CD14-positive monocyte (primary cell): ENCODE results near the gene ZFP91. TPM values are rescaled to one million over a fixed set of nuclear protein-coding genes. Genes with fewer than 3 reads are reported as not detected.

ENCODE experiments used
- DNase-seq, 3 donors: peaks; one replicate each; pipeline ENCODE4 v3.0.0-alpha.2; 2011 to 2022
- H2AFZ ChIP-seq: 2 replicates; pipeline ENCODE4 v1.6.0; 2012; ENCODE audit warnings: mild to moderate bottlenecking, low read depth, low read length, inconsistent platforms; ENCODE audit not compliant: insufficient read depth, poor library complexity, severe bottlenecking
- H3K27ac ChIP-seq, 2 donors: 1 replicate in 1 of 2; 2 replicates in 1 of 2; pipeline ENCODE4 v1.5.1; 2012 to 2013; ENCODE audit warnings: low read length in 2 of 2, control low read depth in 1 of 2, inconsistent platforms in 1 of 2, low read depth in 1 of 2, mild to moderate bottlenecking in 1 of 2
- H3K27me3 ChIP-seq, 2 donors: one replicate each; pipeline versions ENCODE4 v1.6.0 to v1.6.1; 2011 to 2013; ENCODE audit warnings: low read length in 2 of 2; ENCODE audit not compliant: control insufficient read depth in 2 of 2, insufficient read depth in 2 of 2
- H3K36me3 ChIP-seq, 2 donors: replicated peaks in 1 of 2; 1 replicate in 1 of 2; 2 replicates in 1 of 2; pipeline versions ENCODE4 v1.5.1 to v1.6.1; 2012 to 2013; ENCODE audit warnings: low read length in 2 of 2, control low read depth in 1 of 2, inconsistent platforms in 1 of 2, mild to moderate bottlenecking in 1 of 2; ENCODE audit not compliant: insufficient read depth in 2 of 2, control insufficient read depth in 1 of 2
- H3K4me1 ChIP-seq, 2 donors: 1 replicate in 1 of 2; 2 replicates in 1 of 2; pipeline versions ENCODE4 v1.5.1 to v1.6.1; 2012 to 2013; ENCODE audit warnings: low read length in 2 of 2, control low read depth in 1 of 2, inconsistent platforms in 1 of 2, mild to moderate bottlenecking in 1 of 2, moderate library complexity in 1 of 2; ENCODE audit not compliant: insufficient read depth in 2 of 2, control insufficient read depth in 1 of 2
- H3K4me2 ChIP-seq: replicated peaks from 2 replicates; pipeline ENCODE3; 2012; ENCODE audit warnings: low read length, moderate library complexity, mild to moderate bottlenecking; ENCODE audit not compliant: poor library complexity, severe bottlenecking; ENCODE audit errors: extremely low read depth
- H3K4me3 ChIP-seq, 3 experiments: fragments of 200-600 bp in 1 of 3; sonication (generic) in 1 of 3; replicated peaks in 1 of 3; 1 replicate in 2 of 3; 2 replicates in 1 of 3; pipeline ENCODE4 v1.5.1; 2011 to 2013; ENCODE audit warnings: low read length in 3 of 3, mild to moderate bottlenecking in 3 of 3, control low read depth in 2 of 3, low read depth in 2 of 3, inconsistent platforms in 1 of 3, moderate library complexity in 1 of 3
- H3K79me2 ChIP-seq: 2 replicates; pipeline ENCODE4 v1.6.0; 2012; ENCODE audit warnings: mild to moderate bottlenecking, control low read depth, inconsistent platforms, low read length, moderate library complexity; ENCODE audit not compliant: insufficient read depth
- H3K9ac ChIP-seq: 2 replicates; pipeline ENCODE4 v1.6.0; 2017; ENCODE audit warnings: low read length, mild to moderate bottlenecking; ENCODE audit not compliant: insufficient read depth, poor library complexity, severe bottlenecking
- H3K9me3 ChIP-seq, 2 donors: replicated peaks in 1 of 2; 1 replicate in 1 of 2; 2 replicates in 1 of 2; pipeline versions ENCODE4 v1.5.1 to v1.6.1; 2012 to 2013; ENCODE audit warnings: low read length in 2 of 2, control low read depth in 1 of 2; ENCODE audit not compliant: control insufficient read depth in 1 of 2, insufficient read depth in 1 of 2
- H4K20me1 ChIP-seq: 2 replicates; pipeline ENCODE4 v1.6.0; 2012; ENCODE audit warnings: mild to moderate bottlenecking, low read length, control low read depth, moderate library complexity; ENCODE audit not compliant: insufficient read depth
- H3K27ac Mint-ChIP-seq, 7 donors: one replicate each; pipeline ENCODE4 v1.8.0; 2020; ENCODE audit warnings: mild to moderate bottlenecking in 7 of 7, mixed read lengths in 7 of 7, moderate library complexity in 6 of 7, inconsistent platforms in 2 of 7
- H3K27me3 Mint-ChIP-seq, 3 donors: one replicate each; pipeline ENCODE4 v1.8.0; 2021 to 2022; ENCODE audit warnings: low read depth in 3 of 3, mild to moderate bottlenecking in 3 of 3, mixed read lengths in 3 of 3, moderate library complexity in 3 of 3, inconsistent platforms in 1 of 3
- H3K36me3 Mint-ChIP-seq, 2 donors: one replicate each; pipeline ENCODE4 v1.8.0; 2020; ENCODE audit warnings: mixed read lengths in 2 of 2, inconsistent platforms in 1 of 2, mild to moderate bottlenecking in 1 of 2
- H3K4me1 Mint-ChIP-seq: one replicate; pipeline ENCODE4 v1.8.0; 2020; ENCODE audit warnings: mild to moderate bottlenecking, mixed read lengths
- H3K4me3 Mint-ChIP-seq, 2 donors: one replicate each; pipeline ENCODE4 v1.8.0; 2020; ENCODE audit warnings: mild to moderate bottlenecking in 2 of 2, mixed read lengths in 2 of 2, moderate library complexity in 1 of 2
- H3K9me3 Mint-ChIP-seq, 7 donors: one replicate each; pipeline ENCODE4 v1.8.0; 2020 to 2022; ENCODE audit warnings: mixed read lengths in 7 of 7, mild to moderate bottlenecking in 6 of 7, moderate library complexity in 6 of 7, inconsistent platforms in 2 of 7
- WGBS: methylation state at CpG from one replicate; pipeline ENCODE4 v1.1.5; 2013; ENCODE audit warnings: missing lambda C conversion rate; ENCODE audit not compliant: insufficient coverage; 5-methylcytosine and 5-hydroxymethylcytosine counted together
- intact Hi-C, 2 donors: fragments of 100-400 bp; cut with micrococcal nuclease; formaldehyde crosslinking; loops; one replicate each; pipeline versions ENCODE4 v1.15.0 to v1.15.1; 2023
- polyA plus RNA-seq, 3 donors: library from polyadenylated mRNA; depleted of rRNA in 1 of 3; unstranded in 2 of 3; stranded (reverse) in 1 of 3; fragments of 300-500 nt in 2 of 3; fragments of >200 nt in 1 of 3; fragmentation: Illumina TruSeq in 2 of 3; gene quantifications; 1 replicate in 2 of 3; 2 replicates in 1 of 3; pipeline ENCODE4 v1.2.3, GENCODE V29; 2012 to 2021
- TF ChIP-seq, protein P1 (sequence below): fragments of 200-600 bp; IDR thresholded peaks from one replicate; pipeline ENCODE4 v1.8.0; 2022; ENCODE audit warnings: antibody characterized with exemption, mild to moderate bottlenecking

ZFP91 gene
- polyA plus RNA-seq, 3 donors = 8.0 to 15.8 (median 8.3) TPM

GRCh38 chr11:58647141-58647699 lies 68.4 kb downstream of the ZFP91 start:
- WGBS = 75% methylated on average over 1 of the region's 2 CpGs
- no peaks in the 10 kb centered on the region for H3K79me2 ChIP-seq
- no peak for DNase-seq
- Mint-ChIP-seq H3K4me1 (no peaks in the 10 kb centered on the region), H3K9me3 (peaks cover 0 to 22% (median 13%) of the 10 kb centered on the region in 7 donors), H3K27ac (no peak overlapping the region), H3K36me3 (no peaks in the 10 kb centered on the region), H3K27me3 (peaks cover 0 to 4% (median 0%) of the 10 kb centered on the region in 3 donors), H3K4me3 (no peak overlapping the region)
- H3K4me1 ChIP-seq = no peaks in the 10 kb centered on the region
- H3K4me2 ChIP-seq = no peak overlapping the region
- no peak overlapping the region for H3K27ac ChIP-seq
- TF ChIP-seq, protein P1, sequence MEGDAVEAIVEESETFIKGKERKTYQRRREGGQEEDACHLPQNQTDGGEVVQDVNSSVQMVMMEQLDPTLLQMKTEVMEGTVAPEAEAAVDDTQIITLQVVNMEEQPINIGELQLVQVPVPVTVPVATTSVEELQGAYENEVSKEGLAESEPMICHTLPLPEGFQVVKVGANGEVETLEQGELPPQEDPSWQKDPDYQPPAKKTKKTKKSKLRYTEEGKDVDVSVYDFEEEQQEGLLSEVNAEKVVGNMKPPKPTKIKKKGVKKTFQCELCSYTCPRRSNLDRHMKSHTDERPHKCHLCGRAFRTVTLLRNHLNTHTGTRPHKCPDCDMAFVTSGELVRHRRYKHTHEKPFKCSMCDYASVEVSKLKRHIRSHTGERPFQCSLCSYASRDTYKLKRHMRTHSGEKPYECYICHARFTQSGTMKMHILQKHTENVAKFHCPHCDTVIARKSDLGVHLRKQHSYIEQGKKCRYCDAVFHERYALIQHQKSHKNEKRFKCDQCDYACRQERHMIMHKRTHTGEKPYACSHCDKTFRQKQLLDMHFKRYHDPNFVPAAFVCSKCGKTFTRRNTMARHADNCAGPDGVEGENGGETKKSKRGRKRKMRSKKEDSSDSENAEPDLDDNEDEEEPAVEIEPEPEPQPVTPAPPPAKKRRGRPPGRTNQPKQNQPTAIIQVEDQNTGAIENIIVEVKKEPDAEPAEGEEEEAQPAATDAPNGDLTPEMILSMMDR = no peak
- no peaks in the 10 kb centered on the region for H3K36me3 ChIP-seq
- H3K9me3 ChIP-seq = peaks cover 8 to 9% of the 10 kb centered on the region in 2 donors
- H3K9ac ChIP-seq = no peak overlapping the region
- intact Hi-C loops = no loop called here
- H3K27me3 ChIP-seq = no peaks in the 10 kb centered on the region
- no peak overlapping the region for H3K4me3 ChIP-seq
- H4K20me1 ChIP-seq = no peaks in the 10 kb centered on the region
- H2AFZ ChIP-seq = no peak overlapping the region

DNA sequence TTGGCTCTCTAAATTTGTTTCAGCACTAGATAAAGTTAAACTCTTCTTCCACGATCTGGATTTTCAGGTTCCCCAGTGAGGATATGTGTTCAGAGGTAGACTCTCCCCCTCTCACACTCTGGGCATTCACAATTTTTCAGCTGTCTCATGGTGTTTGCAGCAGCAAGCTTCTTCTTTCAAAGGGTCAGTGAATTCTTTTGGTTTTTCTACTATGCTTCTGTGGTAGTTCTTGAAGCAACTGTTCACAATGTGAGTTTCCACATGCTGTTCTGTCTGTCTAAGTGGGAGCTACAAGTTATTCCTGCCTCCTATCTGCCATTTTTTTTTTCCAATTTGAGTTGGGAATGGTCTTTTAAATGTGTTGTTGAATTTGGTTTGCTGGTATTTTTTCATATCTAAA lies 69.0 kb downstream of the ZFP91 start:
- no peaks in the 10 kb centered on the region for H3K36me3 ChIP-seq
- H3K4me3 Mint-ChIP-seq = no peak overlapping the region
- H2AFZ ChIP-seq = no peak overlapping the region
- intact Hi-C loops = no loop called here
- peaks cover 8 to 9% of the 10 kb centered on the region in 2 donors for H3K9me3 ChIP-seq
- H3K4me3 ChIP-seq = no peak overlapping the region
- no peaks in the 10 kb centered on the region for H3K27me3 ChIP-seq
- H3K4me1 Mint-ChIP-seq = no peaks in the 10 kb centered on the region
- no peak overlapping the region for H3K27ac ChIP-seq
- no CpG with 5 or more reads among the region's 1 CpG for WGBS
- no peaks in the 10 kb centered on the region for H3K4me1 ChIP-seq
- TF ChIP-seq, protein P1 = no peak
- no peaks in the 10 kb centered on the region for H3K79me2 ChIP-seq
- no peak overlapping the region for H3K9ac ChIP-seq
- H3K9me3 Mint-ChIP-seq = peaks cover 0 to 22% (median 13%) of the 10 kb centered on the region in 7 donors
- H4K20me1 ChIP-seq = no peaks in the 10 kb centered on the region
- peaks cover 0 to 4% (median 0%) of the 10 kb centered on the region in 3 donors for H3K27me3 Mint-ChIP-seq
- no peak overlapping the region for H3K4me2 ChIP-seq
- no peak for DNase-seq
- H3K36me3 Mint-ChIP-seq = no peaks in the 10 kb centered on the region
- H3K27ac Mint-ChIP-seq = no peak overlapping the region
